Endothelial cell of umbilical vein (primary cell): ENCODE results near the gene AURKB. TPM values are rescaled to one million over a fixed set of nuclear protein-coding genes. Genes with fewer than 3 reads are reported as not detected.

ENCODE experiments used
- BruUV-seq: library from RNA; stranded (reverse); fragments of 400-500 nt; replicated peaks from 2 replicates; lab custom pipeline; 2021; lab: Mats Ljungman, UMichigan
- CTCF ChIA-PET: fragments of 300-600, 350-600 bp; sonication (Branson Sonifier 250); formaldehyde crosslinking; loops from one replicate; lab custom pipeline; 2021; ENCODE audit warnings: antibody characterized with exemption, inconsistent platforms; lab: Charles Lee
- POLR2A ChIA-PET: fragments of 300-600, 350-600 bp; sonication (Branson Sonifier 250); formaldehyde crosslinking; loops from one replicate; lab custom pipeline; 2021; ENCODE audit warnings: antibody characterized with exemption, inconsistent platforms; lab: Charles Lee
- DNase-seq: peaks from one replicate; pipeline ENCODE4 v3.0.0-alpha.2; 2011; ENCODE audit warnings: low read depth, low spot score
- FAIRE-seq: peaks from 2 replicates; lab custom pipeline; 2011; peaks lifted over from hg19 to GRCh38; lab: Jason Lieb, UNC
- H2AFZ ChIP-seq: 2 replicates; pipeline ENCODE4 v1.6.0; 2012; ENCODE audit warnings: low read depth, low read length, control low read depth, inconsistent platforms
- H3K27ac ChIP-seq: 2 replicates; pipeline ENCODE4 v1.5.1; 2011; ENCODE audit warnings: low read depth, mild to moderate bottlenecking, control low read depth, low read length, moderate library complexity; ENCODE audit not compliant: insufficient read depth
- H3K27me3 ChIP-seq, 2 experiments: 2 replicates each; pipeline versions ENCODE4 v1.6.0 to v1.6.1; 2011; ENCODE audit warnings: low read length in 2 of 2, mixed read lengths in 1 of 2; ENCODE audit not compliant: control insufficient read depth in 2 of 2, insufficient read depth in 2 of 2
- H3K36me3 ChIP-seq, 2 experiments: 2 replicates in 1 of 2; 3 replicates in 1 of 2; pipeline ENCODE4 v1.5.1; 2011; ENCODE audit warnings: low read length in 2 of 2, mild to moderate bottlenecking in 1 of 2, moderate library complexity in 1 of 2; ENCODE audit not compliant: control insufficient read depth in 2 of 2, insufficient read depth in 2 of 2; ENCODE audit errors: extremely low read depth in 1 of 2
- H3K4me1 ChIP-seq: 3 replicates; pipeline ENCODE4 v1.5.1; 2011; ENCODE audit warnings: mild to moderate bottlenecking, low read length; ENCODE audit not compliant: control insufficient read depth, insufficient read depth; ENCODE audit errors: extremely low read depth
- H3K4me2 ChIP-seq: 2 replicates; pipeline ENCODE4 v1.6.1; 2011; ENCODE audit warnings: low read length, control low read depth, mixed read lengths; ENCODE audit not compliant: insufficient read depth
- H3K4me3 ChIP-seq, 3 experiments: fragments of 200-600 bp in 1 of 3; sonication (generic), shearing (Covaris generic) in 1 of 3; replicated peaks in 1 of 3; 2 replicates each; pipeline ENCODE4 v1.5.1; 2011 to 2016; ENCODE audit warnings: control low read depth in 3 of 3, low read length in 3 of 3, mild to moderate bottlenecking in 2 of 3, inconsistent platforms in 1 of 3, low read depth in 1 of 3, moderate library complexity in 1 of 3; ENCODE audit not compliant: insufficient read depth in 1 of 3
- H3K79me2 ChIP-seq: 2 replicates; pipeline ENCODE4 v1.6.0; 2012; ENCODE audit warnings: low read length, inconsistent platforms; ENCODE audit not compliant: control insufficient read depth, insufficient read depth
- H3K9ac ChIP-seq: replicated peaks from 2 replicates; pipeline ENCODE3; 2011; ENCODE audit warnings: low read length, control low read depth; ENCODE audit not compliant: insufficient read depth; ENCODE audit errors: extremely low read depth
- H3K9me1 ChIP-seq: replicated peaks from 3 replicates; pipeline ENCODE4 v1.6.0; 2011; ENCODE audit warnings: mild to moderate bottlenecking, low read length; ENCODE audit not compliant: control insufficient read depth, insufficient read depth; ENCODE audit errors: extremely low read depth
- H3K9me3 ChIP-seq: replicated peaks from 2 replicates; pipeline ENCODE4 v1.5.1; 2012; ENCODE audit warnings: low read length, inconsistent platforms; ENCODE audit not compliant: control insufficient read depth, insufficient read depth
- H4K20me1 ChIP-seq: replicated peaks from 2 replicates; pipeline ENCODE3; 2011; ENCODE audit warnings: mild to moderate bottlenecking, low read length; ENCODE audit not compliant: control insufficient read depth, insufficient read depth; ENCODE audit errors: extremely low read depth
- EZH2 ChIP-seq: IDR thresholded peaks from 2 replicates; pipeline ENCODE4 v1.6.1; 2012; ENCODE audit warnings: borderline replicate concordance, low read depth, mild to moderate bottlenecking, moderate library complexity, low read length, inconsistent platforms; ENCODE audit not compliant: severe bottlenecking
- FOS ChIP-seq: IDR thresholded peaks from 2 replicates; pipeline ENCODE4 v1.6.1; 2011; ENCODE audit warnings: mild to moderate bottlenecking, low read length, moderate library complexity, borderline replicate concordance; ENCODE audit not compliant: insufficient read depth
- GATA2 ChIP-seq: IDR thresholded peaks from 2 replicates; pipeline ENCODE4 v1.7.0; 2011; ENCODE audit warnings: low read depth, mild to moderate bottlenecking, moderate library complexity, mixed read lengths, low read length; ENCODE audit not compliant: insufficient read length, insufficient read depth
- JUN ChIP-seq: IDR thresholded peaks from 2 replicates; pipeline ENCODE4 v1.6.1; 2011; ENCODE audit warnings: borderline replicate concordance, low read depth; ENCODE audit not compliant: insufficient read length, insufficient read depth
- MYC ChIP-seq: IDR thresholded peaks from one replicate; pipeline ENCODE4 v1.6.1; 2011; ENCODE audit warnings: mild to moderate bottlenecking, low read depth, low read length
- POLR2A ChIP-seq: IDR thresholded peaks from 2 replicates; pipeline ENCODE4 v1.6.1; 2012; ENCODE audit warnings: low read depth, mild to moderate bottlenecking, control low read depth, low read length
- POLR2AphosphoS5 ChIP-seq: IDR thresholded peaks from 2 replicates; pipeline ENCODE4 v1.6.1; 2012; ENCODE audit warnings: low read depth, mild to moderate bottlenecking, control low read depth, low read length, moderate library complexity; ENCODE audit not compliant: insufficient read depth
- dilution Hi-C: fragments of 300-500 bp; cut with MboI; formaldehyde crosslinking; loops from one replicate; pipeline ENCODE4 v1.15.0; 2019; ENCODE audit warnings: low sequenced_read_pairs; ENCODE audit not compliant: extremely low pct_ligation_motif_present
- intact Hi-C: fragments of 100-400 bp; cut with micrococcal nuclease; formaldehyde crosslinking; loops from one replicate; pipeline ENCODE4 v1.10.0; 2022
- microRNA counts: library from miRNA; unstranded; fragments of <30 nt; microRNA quantifications from one replicate; lab custom pipeline; 2016
- microRNA-seq: library from miRNA; unstranded; fragments of <30 nt; microRNA quantifications from one replicate; pipeline ENCODE4 v1.2.0, GENCODE V29; 2021; ENCODE audit warnings: borderline number of aligned reads, borderline replicate concordance
- polyA plus RNA-seq, 4 experiments: library from polyadenylated mRNA; depleted of rRNA in 3 of 4; stranded (reverse) in 3 of 4; unstranded in 1 of 4; fragments of >200 nt; gene quantifications; 2 replicates each; pipeline versions ENCODE4 v1.2.1 to v1.2.3, GENCODE V29; 2011 to 2012; ENCODE audit warnings: missing spikeins in 1 of 4
- total RNA-seq: library from RNA; stranded (reverse); gene quantifications from 2 replicates; pipeline ENCODE4 v1.2.3, GENCODE V29; 2021
- TF ChIP-seq, protein P1 (sequence below): IDR thresholded peaks from 2 replicates; pipeline ENCODE4 v1.6.1; 2011; ENCODE audit not compliant: insufficient read depth, insufficient read length
- TF ChIP-seq, protein P2 (sequence below), 2 donors: IDR thresholded peaks; 1 replicate in 1 of 2; 2 replicates in 1 of 2; pipeline ENCODE4 v1.5.1; 2011; ENCODE audit warnings: low read length in 2 of 2, mild to moderate bottlenecking in 2 of 2, moderate library complexity in 2 of 2, control low read depth in 1 of 2, inconsistent platforms in 1 of 2, low read depth in 1 of 2; ENCODE audit not compliant: insufficient read depth in 1 of 2; ENCODE audit errors: extremely low read depth in 1 of 2

AURKB gene
- total and polyA plus RNA-seq, 2 donors (not counting 3 experiments of a cell fraction or from before 2014, with no cell fraction given), result 67.8 to 107 TPM

DNA sequence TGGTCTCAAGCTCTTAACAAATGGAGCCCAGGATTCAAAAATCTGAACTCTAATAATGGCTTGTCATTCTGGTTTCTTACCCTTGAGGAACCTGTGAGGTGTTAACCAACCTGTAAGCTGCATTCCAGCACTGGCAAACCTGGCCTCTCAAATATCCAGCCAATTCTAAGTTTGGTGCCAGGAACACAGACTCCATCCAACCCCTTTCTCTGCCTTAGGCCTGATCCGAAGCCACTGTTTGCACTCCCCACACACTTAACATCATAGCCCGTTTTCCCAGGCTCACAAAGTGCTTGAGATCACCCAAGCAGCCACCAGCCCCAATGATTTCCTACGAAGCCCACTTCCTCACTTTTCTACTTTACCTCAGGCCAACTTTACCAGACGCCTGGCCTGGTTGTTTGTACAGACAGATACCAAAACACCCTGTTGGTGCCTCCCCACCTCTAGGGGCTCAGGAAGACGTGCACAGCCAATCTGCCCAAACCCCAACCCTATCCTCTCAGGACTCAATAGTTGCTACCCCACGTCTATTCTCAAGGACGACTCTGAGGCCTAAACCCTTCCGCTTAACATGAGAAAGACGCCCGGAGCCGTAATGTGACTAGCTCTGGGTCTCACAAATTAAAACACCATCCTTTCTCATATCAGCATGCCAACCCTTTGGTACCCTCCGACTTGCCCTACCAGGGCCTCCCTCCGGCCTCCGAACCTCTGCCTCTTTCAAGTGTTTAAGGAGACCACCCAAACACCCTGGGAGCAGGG is 55.0 kb downstream of the AURKB start:
- no peaks in the 10 kb centered on the region for H3K27me3 ChIP-seq
- peak overlapping the region in 2 of 3 experiments; percentile 24 to 62 for H3K4me3 ChIP-seq
- intact Hi-C loops, result no loop called here
- H2AFZ ChIP-seq, result no peak overlapping the region
- no peaks in the 10 kb centered on the region for H3K9me3 ChIP-seq
- CTCF ChIA-PET, result interaction anchor here (0.6 to 6.3 kb wide), 4 partner anchors 17 to 95 kb away, joined by 3 to 72 read pairs (median 4); no protein-coding TSS in a partner anchor
- no peaks in the 10 kb centered on the region for H3K9me1 ChIP-seq
- dilution Hi-C loops, result no loop called here
- BruUV-seq, result no TSS peak
- H3K79me2 ChIP-seq, result peaks cover 6% of the 10 kb centered on the region
- FAIRE-seq (no peak), DNase-seq (no peak)
- POLR2A ChIA-PET, result interaction anchor here (3.9 kb wide), 1 partner anchor 18 kb away, joined by 33 read pairs; no protein-coding TSS in a partner anchor
- H3K36me3 ChIP-seq, result peaks cover 2% of the 10 kb centered on the region in 2 experiments
- peaks cover 48% of the 10 kb centered on the region for H3K4me1 ChIP-seq
- H3K4me2 ChIP-seq, result peak overlapping the region; percentile 9
- H4K20me1 ChIP-seq, result no peaks in the 10 kb centered on the region
- peak overlapping the region; percentile 99 for H3K27ac ChIP-seq
- TF ChIP-seq, protein P1, sequence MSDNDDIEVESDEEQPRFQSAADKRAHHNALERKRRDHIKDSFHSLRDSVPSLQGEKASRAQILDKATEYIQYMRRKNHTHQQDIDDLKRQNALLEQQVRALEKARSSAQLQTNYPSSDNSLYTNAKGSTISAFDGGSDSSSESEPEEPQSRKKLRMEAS, result no peak
- TF ChIP-seq POLR2A (no peak), POLR2AphosphoS5 (no peak), GATA2 (no peak), JUN (no peak), MYC (no peak), EZH2 (no peak), FOS (no peak)
- TF ChIP-seq, protein P2, sequence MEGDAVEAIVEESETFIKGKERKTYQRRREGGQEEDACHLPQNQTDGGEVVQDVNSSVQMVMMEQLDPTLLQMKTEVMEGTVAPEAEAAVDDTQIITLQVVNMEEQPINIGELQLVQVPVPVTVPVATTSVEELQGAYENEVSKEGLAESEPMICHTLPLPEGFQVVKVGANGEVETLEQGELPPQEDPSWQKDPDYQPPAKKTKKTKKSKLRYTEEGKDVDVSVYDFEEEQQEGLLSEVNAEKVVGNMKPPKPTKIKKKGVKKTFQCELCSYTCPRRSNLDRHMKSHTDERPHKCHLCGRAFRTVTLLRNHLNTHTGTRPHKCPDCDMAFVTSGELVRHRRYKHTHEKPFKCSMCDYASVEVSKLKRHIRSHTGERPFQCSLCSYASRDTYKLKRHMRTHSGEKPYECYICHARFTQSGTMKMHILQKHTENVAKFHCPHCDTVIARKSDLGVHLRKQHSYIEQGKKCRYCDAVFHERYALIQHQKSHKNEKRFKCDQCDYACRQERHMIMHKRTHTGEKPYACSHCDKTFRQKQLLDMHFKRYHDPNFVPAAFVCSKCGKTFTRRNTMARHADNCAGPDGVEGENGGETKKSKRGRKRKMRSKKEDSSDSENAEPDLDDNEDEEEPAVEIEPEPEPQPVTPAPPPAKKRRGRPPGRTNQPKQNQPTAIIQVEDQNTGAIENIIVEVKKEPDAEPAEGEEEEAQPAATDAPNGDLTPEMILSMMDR (IDR thresholded peaks at IDR 0.05; ENCODE audit: extremely low read depth in 1 of 2, insufficient read depth in 1 of 2, low read depth in 1 of 2, low read length in 2 of 2), result no peak
- H3K9ac ChIP-seq, result peak overlapping the region; percentile 68

MicroRNAs within 50 kb of the gene (microRNA counts, 767-probe panel; counts per million panel counts)
- microRNA hsa-miR-4521 (lab: Ali Mortazavi, UCI), result 723 counts per million, percentile 96 among the panel's probes with 10 or more counts

Small RNA genes lying within 50 kb of the gene (microRNA-seq; reads per million reads assigned to microRNA genes)
- gene MIR4521, result 224 reads per million, percentile 68 among the genes with 10 or more reads in this experiment

Other genes starting within 250 kb of the AURKB start
- not detected in 2 replicates for gene GUCY2D, start 208.0 kb downstream of the AURKB start, total RNA-seq
- gene GUCY2D, start 208.0 kb downstream of the AURKB start, polyA plus RNA-seq, result not detected in 2 replicates
- not detected in 2 replicates for gene ALOX15B, start 171.5 kb downstream of the AURKB start, total RNA-seq
- not detected in 2 replicates for gene ALOX15B, start 171.5 kb downstream of the AURKB start, polyA plus RNA-seq
- not detected in 2 replicates for gene ALOX12B, start 122.9 kb downstream of the AURKB start, total RNA-seq
- gene ALOX12B, start 122.9 kb downstream of the AURKB start, polyA plus RNA-seq, result not detected in 2 replicates
- not detected in 2 replicates for gene ALOXE3, start 92.1 kb downstream of the AURKB start, total RNA-seq
- gene ALOXE3, start 92.1 kb downstream of the AURKB start, polyA plus RNA-seq, result 0.01 TPM in 1 of 2 replicates, not detected in the other
- gene HES7, start 86.5 kb downstream of the AURKB start, total RNA-seq, result 0.51 TPM in 1 of 2 replicates, not detected in the other
- 0.19 and 0.33 TPM in 2 replicates for gene HES7, start 86.5 kb downstream of the AURKB start, polyA plus RNA-seq
- 32.1 and 36.5 TPM in 2 replicates for gene PER1, start 58.2 kb downstream of the AURKB start, total RNA-seq
- gene PER1, start 58.2 kb downstream of the AURKB start, polyA plus RNA-seq, result 12.1 and 13.6 TPM in 2 replicates
- gene VAMP2, start 47.6 kb downstream of the AURKB start, total RNA-seq, result 31.7 and 35.9 TPM in 2 replicates
- gene VAMP2, start 47.6 kb downstream of the AURKB start, polyA plus RNA-seq, result 28.7 and 38.0 TPM in 2 replicates
- 20.0 and 20.4 TPM in 2 replicates for gene TMEM107, start 34.2 kb downstream of the AURKB start, total RNA-seq
- 31.6 and 36.9 TPM in 2 replicates for gene TMEM107, start 34.2 kb downstream of the AURKB start, polyA plus RNA-seq
- gene BORCS6, start 20.4 kb downstream of the AURKB start, total RNA-seq, result 8.3 and 9.0 TPM in 2 replicates
- gene BORCS6, start 20.4 kb downstream of the AURKB start, polyA plus RNA-seq, result 8.0 and 9.7 TPM in 2 replicates
- gene CTC1, start 37.5 kb upstream of the AURKB start, total RNA-seq, result 49.9 and 53.2 TPM in 2 replicates
- 36.3 and 38.3 TPM in 2 replicates for gene CTC1, start 37.5 kb upstream of the AURKB start, polyA plus RNA-seq
- gene PFAS, start 38.7 kb upstream of the AURKB start, total RNA-seq, result 84.1 and 108 TPM in 2 replicates
- gene PFAS, start 38.7 kb upstream of the AURKB start, polyA plus RNA-seq, result 31.4 and 34.1 TPM in 2 replicates
- gene RANGRF, start 78.1 kb upstream of the AURKB start, total RNA-seq, result 36.5 and 36.8 TPM in 2 replicates
- gene RANGRF, start 78.1 kb upstream of the AURKB start, polyA plus RNA-seq, result 52.7 and 52.9 TPM in 2 replicates
- 7.7 and 9.4 TPM in 2 replicates for gene SLC25A35, start 84.8 kb upstream of the AURKB start, total RNA-seq
- gene SLC25A35, start 84.8 kb upstream of the AURKB start, polyA plus RNA-seq, result 7.6 and 8.1 TPM in 2 replicates
- gene ARHGEF15, start 99.7 kb upstream of the AURKB start, total RNA-seq, result 78.6 and 108 TPM in 2 replicates
- gene ARHGEF15, start 99.7 kb upstream of the AURKB start, polyA plus RNA-seq, result 119 and 355 TPM in 2 replicates
- gene ODF4, start 129.3 kb upstream of the AURKB start, total RNA-seq, result not detected in 2 replicates
- gene ODF4, start 129.3 kb upstream of the AURKB start, polyA plus RNA-seq, result not detected in 2 replicates
- gene RPL26, start 172.6 kb upstream of the AURKB start, total RNA-seq, result 1,739 and 1,805 TPM in 2 replicates
- gene RPL26, start 172.6 kb upstream of the AURKB start, polyA plus RNA-seq, result 1,647 and 2,229 TPM in 2 replicates
- gene RNF222, start 187.3 kb upstream of the AURKB start, total RNA-seq, result not detected in 2 replicates
- gene RNF222, start 187.3 kb upstream of the AURKB start, polyA plus RNA-seq, result not detected in 2 replicates
- gene NDEL1, start 225.3 kb upstream of the AURKB start, total RNA-seq, result 60.0 and 65.7 TPM in 2 replicates
- 87.4 and 93.0 TPM in 2 replicates for gene NDEL1, start 225.3 kb upstream of the AURKB start, polyA plus RNA-seq